Peyer's patch (tissue), 4 donors: Measurements from ENCODE around the gene SLC37A3. TPM values are rescaled to one million over a fixed set of nuclear protein-coding genes. Genes with fewer than 3 reads are reported as not detected.

Experiments used
- DNase-seq, 3 donors: peaks; one replicate each; pipeline ENCODE4 v3.0.0-alpha.2; 2017 to 2019
- H3K27ac ChIP-seq, 4 donors: fragments of 200-600 bp; sonication (generic); one replicate each; pipeline ENCODE4 v1.5.1; 2016 to 2019
- H3K27me3 ChIP-seq, 2 donors: fragments of 200-600 bp; sonication (generic); one replicate each; pipeline ENCODE4 v1.5.1; 2019
- H3K36me3 ChIP-seq, 3 donors: fragments of 200-600 bp; sonication (generic); one replicate each; pipeline ENCODE4 v1.5.1; 2016 to 2019
- H3K4me1 ChIP-seq, 4 donors: fragments of 200-600 bp; sonication (generic); one replicate each; pipeline ENCODE4 v1.5.1; 2016 to 2019
- H3K4me3 ChIP-seq, 4 donors: fragments of 200-600 bp; sonication (generic); 1 replicate in 3 of 4; 2 replicates in 1 of 4; pipeline ENCODE4 v1.5.1; 2016 to 2019; ENCODE audit warnings: mild to moderate bottlenecking in 1 of 4
- H3K9me3 ChIP-seq, 4 donors: fragments of 200-600 bp; sonication (generic); one replicate each; pipeline ENCODE4 v1.5.1; 2016 to 2019; ENCODE audit warnings: mild to moderate bottlenecking in 1 of 4
- CTCF ChIP-seq, 6 experiments: fragments of 450-650 bp in 4 of 6; fragments of 200-600 bp in 2 of 6; sonication (generic) in 1 of 6; IDR thresholded peaks; one replicate each; pipeline ENCODE4 v1.5.1; 2017 to 2019; ENCODE audit warnings: antibody characterized with exemption in 6 of 6, mild to moderate bottlenecking in 3 of 6, moderate library complexity in 1 of 6
- POLR2A ChIP-seq, 2 donors: fragments of 450-650 bp; IDR thresholded peaks; one replicate each; pipeline ENCODE4 v1.5.1; 2017; ENCODE audit warnings: antibody characterized with exemption in 2 of 2, mild to moderate bottlenecking in 2 of 2, moderate library complexity in 2 of 2
- total RNA-seq, 4 donors: library from RNA; depleted of rRNA; stranded (reverse); fragments of >200 nt; gene quantifications; one replicate each; pipeline ENCODE4 v1.1.0, GENCODE V29; 2016

The SLC37A3 gene
- total RNA-seq, 4 donors from 2014 or later, result 45.4 to 124 (median 98.9) TPM

- Histone ChIP-seq H3K4me3 (no peak overlapping the region), H3K4me1 (no peaks in the 10 kb centered on the region), H3K36me3 (peaks cover 0 to 25% (median 0%) of the 10 kb centered on the region in 3 donors), H3K27me3 (no peaks in the 10 kb centered on the region), H3K27ac (no peak overlapping the region), H3K9me3 (no peaks in the 10 kb centered on the region)
- no peak for TF ChIP-seq CTCF (IDR thresholded peaks at IDR 0.05)
- DNase-seq, result no peak
These were observed 14.2 kb downstream of the SLC37A3 start for GRCh38 chr7:140383954-140384713.

GRCh38 chr7:140375892-140376730 lies 22.2 kb downstream of the SLC37A3 start:
- no peaks in the 10 kb centered on the region for H3K27me3 ChIP-seq
- no peaks in the 10 kb centered on the region for H3K4me1 ChIP-seq
- DNase-seq, result no peak
- H3K4me3 ChIP-seq, result no peak overlapping the region
- no peaks in the 10 kb centered on the region for H3K9me3 ChIP-seq
- H3K27ac ChIP-seq, result peak overlapping the region in 2 of 4 donors; percentile 23 to 31
- H3K36me3 ChIP-seq, result peaks cover 0 to 27% (median 0%) of the 10 kb centered on the region in 3 donors
- TF ChIP-seq POLR2A (IDR thresholded peaks at IDR 0.05) (no peak), CTCF (IDR thresholded peaks at IDR 0.05) (no peak)

- no peaks in the 10 kb centered on the region for H3K4me1 ChIP-seq
- no peak for TF ChIP-seq CTCF (IDR thresholded peaks at IDR 0.05)
- no peak for TF ChIP-seq POLR2A (IDR thresholded peaks at IDR 0.05)
- no peak for DNase-seq
- no peak overlapping the region for H3K4me3 ChIP-seq
- no peaks in the 10 kb centered on the region for H3K27me3 ChIP-seq
- no peaks in the 10 kb centered on the region for H3K9me3 ChIP-seq
- no peak overlapping the region for H3K27ac ChIP-seq
- H3K36me3 ChIP-seq, result peaks cover 0 to 25% (median 0%) of the 10 kb centered on the region in 3 donors
These were observed 23.0 kb downstream of the SLC37A3 start for GRCh38 chr7:140375323-140375722.

- no peak overlapping the region for H3K4me3 ChIP-seq
- TF ChIP-seq POLR2A (IDR thresholded peaks at IDR 0.05), result no peak
- no peak for TF ChIP-seq CTCF (IDR thresholded peaks at IDR 0.05)
- no peak overlapping the region for H3K27ac ChIP-seq
- no peaks in the 10 kb centered on the region for H3K27me3 ChIP-seq
- DNase-seq, result no peak
- no peaks in the 10 kb centered on the region for H3K9me3 ChIP-seq
- no peaks in the 10 kb centered on the region for H3K4me1 ChIP-seq
- peaks cover 0 to 10% (median 0%) of the 10 kb centered on the region in 3 donors for H3K36me3 ChIP-seq
These were observed 29.0 kb downstream of the SLC37A3 start for GRCh38 chr7:140369294-140369693.

GRCh38 chr7:140367528-140367927 lies 30.8 kb downstream of the SLC37A3 start:
- no peak overlapping the region for H3K27ac ChIP-seq
- no peak for DNase-seq
- no peak for TF ChIP-seq CTCF (IDR thresholded peaks at IDR 0.05)
- no peak for TF ChIP-seq POLR2A (IDR thresholded peaks at IDR 0.05)
- H3K9me3 ChIP-seq, result no peaks in the 10 kb centered on the region
- no peak overlapping the region for H3K4me3 ChIP-seq
- H3K36me3 ChIP-seq, result peaks cover 0 to 15% (median 0%) of the 10 kb centered on the region in 3 donors
- no peaks in the 10 kb centered on the region for H3K4me1 ChIP-seq
- H3K27me3 ChIP-seq, result no peaks in the 10 kb centered on the region
